ENCODE measurements around the gene HNRNPD. TPM values are rescaled to one million over a fixed set of nuclear protein-coding genes. Genes with fewer than 3 reads are reported as not detected.
"Not testable (repeated sequence)": the region's sequence is repeated elsewhere in the genome, so short reads cannot be mapped to it uniquely, and the experiment has no call there.

Gene HNRNPD
- total and polyA plus RNA-seq, 2 experiments from 2014 or later = 175 to 348 TPM

DNA sequence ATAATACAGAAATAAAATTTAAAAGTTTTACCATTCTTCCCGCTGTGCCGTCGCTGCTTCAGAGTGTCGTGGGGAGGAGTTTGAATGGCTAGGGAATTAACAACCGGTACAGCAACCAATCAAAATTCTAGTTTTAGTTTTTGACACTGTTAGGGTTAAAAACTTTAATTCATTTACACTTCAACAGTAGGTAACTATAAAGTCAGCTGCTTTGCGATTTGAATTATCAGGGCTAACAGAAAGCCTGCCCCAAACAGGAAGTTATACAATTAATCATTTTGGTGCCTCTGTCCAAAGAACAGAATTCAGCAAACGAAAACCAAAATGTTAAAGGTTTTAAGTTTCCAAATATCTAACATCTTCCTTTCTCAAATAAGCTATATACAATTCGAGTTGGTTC is 2.3 kb downstream of the HNRNPD start:
- TF ChIP-seq CTCF (IDR thresholded peaks at IDR 0.05; ENCODE audit: low read depth, low read length) = no peak
- H3K9me3 ChIP-seq (ENCODE audit: low read depth) = no peaks in the 10 kb centered on the region
- H3K4me1 ChIP-seq (ENCODE audit: low read depth) = peaks cover 53% of the 10 kb centered on the region
- no peak for DNase-seq (ENCODE audit: low read depth in 1 of 2, low spot score in 1 of 2)
- H3K4me3 ChIP-seq = peak overlapping the region; percentile 83
- H3K27me3 ChIP-seq = no peaks in the 10 kb centered on the region
- peaks cover 4% of the 10 kb centered on the region for H3K36me3 ChIP-seq
- peak overlapping the region; percentile 100 for H3K27ac ChIP-seq

DNA sequence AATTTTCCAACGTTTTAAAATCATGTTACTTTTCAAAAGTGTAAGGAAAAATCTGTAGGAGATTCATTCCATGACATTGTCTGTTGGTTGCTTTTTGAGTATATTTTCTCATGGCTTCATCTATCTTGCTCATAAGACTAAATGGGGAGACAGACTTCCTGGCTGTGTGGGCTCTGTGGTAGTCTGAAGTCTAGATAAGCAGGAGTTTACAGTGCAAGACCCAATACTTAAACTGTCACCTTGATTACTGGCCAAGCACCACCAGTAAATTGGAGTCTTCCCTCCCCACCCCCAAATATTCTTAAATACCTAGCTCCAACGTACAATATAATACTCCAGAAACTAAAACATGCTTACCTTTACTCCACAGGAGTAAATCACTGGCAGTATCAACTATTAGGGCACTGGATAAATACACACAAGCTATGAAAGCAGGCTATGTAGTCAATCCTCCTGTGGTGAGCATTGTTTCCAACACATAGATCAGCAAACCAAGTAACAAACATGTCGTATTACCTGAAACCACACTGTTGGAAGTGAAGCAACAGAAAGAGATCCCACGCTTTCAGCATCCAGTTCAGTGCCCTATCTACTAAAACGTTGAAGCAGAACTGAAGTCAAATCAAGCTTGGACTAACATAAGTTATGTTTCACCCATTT is 6.2 kb downstream of the HNRNPD start:
- Histone ChIP-seq H3K27ac (peak overlapping the region; percentile 53), H3K4me1 (ENCODE audit: low read depth) (peaks cover 56% of the 10 kb centered on the region), H3K36me3 (peaks cover 4% of the 10 kb centered on the region), H3K27me3 (no peaks in the 10 kb centered on the region), H3K4me3 (no peak overlapping the region), H3K9me3 (ENCODE audit: low read depth) (no peaks in the 10 kb centered on the region)
- DNase-seq (ENCODE audit: low read depth in 1 of 2, low spot score in 1 of 2) = no peak
- no peak for TF ChIP-seq CTCF (IDR thresholded peaks at IDR 0.05; ENCODE audit: low read depth, low read length)

- not testable (repeated sequence) for H3K36me3 ChIP-seq; H3K27me3 ChIP-seq; H3K9me3 ChIP-seq (ENCODE audit: low read depth); H3K27ac ChIP-seq; H3K4me3 ChIP-seq; DNase-seq (ENCODE audit: low read depth in 1 of 2, low spot score in 1 of 2)
- peaks cover 67% of the 10 kb centered on the region for H3K4me1 ChIP-seq (ENCODE audit: low read depth)
These were observed 7.4 kb downstream of the HNRNPD start for GRCh38 chr4:82366431-82366830.

DNA sequence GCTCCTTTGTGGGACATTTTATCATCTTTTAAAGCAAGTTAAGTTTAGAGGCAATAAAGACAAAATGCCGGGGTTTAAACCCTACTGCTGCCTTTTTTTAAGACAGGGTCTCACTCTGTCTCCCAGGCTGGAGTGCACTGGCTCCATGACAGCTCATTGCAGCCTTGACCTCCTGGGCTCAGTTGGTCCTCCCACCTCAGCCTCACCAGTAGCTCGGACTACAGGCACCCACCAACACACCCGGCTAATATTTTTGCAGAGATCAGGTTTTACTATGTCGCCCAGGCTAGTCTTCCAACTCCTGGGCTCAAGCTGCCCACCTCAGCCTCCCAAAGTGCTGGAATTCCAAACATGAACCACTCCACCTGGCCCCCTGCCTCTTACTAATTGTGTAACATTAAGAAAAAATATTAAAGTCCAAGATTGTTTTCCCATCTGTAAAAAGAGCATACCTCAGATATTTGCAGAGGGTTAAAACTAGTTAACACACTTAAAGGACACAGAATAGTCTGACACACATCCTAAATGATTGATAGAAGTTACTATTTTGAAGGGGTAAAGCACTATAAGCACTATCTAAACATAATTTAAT is 9.8 kb downstream of the HNRNPD start:
- Histone ChIP-seq H3K27me3 (no peaks in the 10 kb centered on the region), H3K27ac (peak overlapping the region; percentile 87), H3K4me1 (ENCODE audit: low read depth) (peaks cover 65% of the 10 kb centered on the region), H3K4me3 (no peak overlapping the region), H3K9me3 (ENCODE audit: low read depth) (no peaks in the 10 kb centered on the region), H3K36me3 (peaks cover 4% of the 10 kb centered on the region)
- no peak for DNase-seq (ENCODE audit: low read depth in 1 of 2, low spot score in 1 of 2)
- no peak for TF ChIP-seq CTCF (IDR thresholded peaks at IDR 0.05; ENCODE audit: low read depth, low read length)

- H3K27me3 ChIP-seq = no peaks in the 10 kb centered on the region
- no peak for TF ChIP-seq CTCF (IDR thresholded peaks at IDR 0.05; ENCODE audit: low read depth, low read length)
These were observed 11.2 kb downstream of the HNRNPD start for GRCh38 chr4:82362565-82362964.

More at GRCh38 chr4:82362565-82362964, 11.2 kb downstream of the HNRNPD start:
- peaks cover 11% of the 10 kb centered on the region for H3K36me3 ChIP-seq
- H3K4me3 ChIP-seq = no peak overlapping the region
- no peak for DNase-seq (ENCODE audit: low read depth in 1 of 2, low spot score in 1 of 2)
- H3K27ac ChIP-seq = peak overlapping the region; percentile 87
- no peaks in the 10 kb centered on the region for H3K9me3 ChIP-seq (ENCODE audit: low read depth)
- H3K4me1 ChIP-seq (ENCODE audit: low read depth) = peaks cover 57% of the 10 kb centered on the region
